ENCODE results near the gene TFG. TPM values are rescaled to one million over a fixed set of nuclear protein-coding genes. Genes with fewer than 3 reads are reported as not detected.

TFG gene
- total and polyA plus RNA-seq, 2 experiments from 2014 or later = 87.6 to 88.5 TPM

DNA sequence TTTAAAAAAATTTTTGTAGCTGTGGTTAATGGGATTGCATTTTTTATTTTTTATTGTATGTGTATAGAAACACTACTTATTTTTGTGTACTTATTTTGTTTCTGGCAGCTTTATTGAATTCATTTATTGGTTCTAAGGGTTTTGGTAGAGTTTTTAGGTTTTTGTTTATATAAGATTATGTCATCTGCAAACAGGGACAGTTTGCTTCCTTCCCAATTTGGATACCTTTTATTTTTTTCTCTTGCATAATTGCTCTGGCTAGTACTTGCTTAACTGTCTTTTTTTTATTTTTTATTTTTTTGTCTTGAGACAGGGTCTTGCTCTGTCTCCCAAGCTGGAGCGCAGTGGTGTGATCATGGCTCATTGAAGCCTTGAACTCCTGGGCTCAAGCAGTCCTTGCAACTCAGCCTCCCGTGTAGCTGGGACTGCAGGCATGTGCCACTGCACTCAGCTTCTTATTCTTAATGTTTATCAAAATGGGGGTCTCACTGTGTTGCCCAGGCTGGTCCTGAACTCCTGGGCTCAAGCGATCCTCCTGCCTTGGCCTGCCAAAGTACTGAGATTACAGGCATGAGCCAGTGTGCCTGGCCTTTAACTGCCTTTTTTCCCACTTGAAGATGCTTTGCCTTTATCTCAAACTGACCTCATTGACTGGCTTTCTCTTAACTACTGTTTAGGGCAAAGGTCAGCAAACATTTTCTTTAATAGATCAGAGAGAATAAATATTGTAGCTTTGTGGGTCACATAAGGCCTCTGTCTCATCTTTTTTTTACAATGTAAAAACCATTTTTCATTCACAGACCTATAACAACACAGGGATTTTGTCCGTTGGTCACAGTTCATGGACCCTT is 8.6 kb downstream of the TFG start:
- H4K20me1 ChIP-seq (replicated peaks; ENCODE audit: insufficient read depth) = peaks cover 19% of the 10 kb centered on the region
- no peak overlapping the region for H3K4me3 Mint-ChIP-seq
- no peaks in the 10 kb centered on the region for H3K9me3 Mint-ChIP-seq
- no peak for ATAC-seq
- no peaks in the 10 kb centered on the region for H3K27me3 ChIP-seq (ENCODE audit: insufficient read depth)
- no peaks in the 10 kb centered on the region for H3K9me2 ChIP-seq (ENCODE audit: insufficient read depth)
- peaks cover 88% of the 10 kb centered on the region for H3K79me2 ChIP-seq (replicated peaks; ENCODE audit: insufficient read depth)
- no peaks in the 10 kb centered on the region for H3K4me1 ChIP-seq (ENCODE audit: insufficient read depth)
- no peak for TF ChIP-seq POLR2AphosphoS5 (IDR thresholded peaks at IDR 0.05; ENCODE audit: low read depth)
- TF ChIP-seq, protein P1, sequence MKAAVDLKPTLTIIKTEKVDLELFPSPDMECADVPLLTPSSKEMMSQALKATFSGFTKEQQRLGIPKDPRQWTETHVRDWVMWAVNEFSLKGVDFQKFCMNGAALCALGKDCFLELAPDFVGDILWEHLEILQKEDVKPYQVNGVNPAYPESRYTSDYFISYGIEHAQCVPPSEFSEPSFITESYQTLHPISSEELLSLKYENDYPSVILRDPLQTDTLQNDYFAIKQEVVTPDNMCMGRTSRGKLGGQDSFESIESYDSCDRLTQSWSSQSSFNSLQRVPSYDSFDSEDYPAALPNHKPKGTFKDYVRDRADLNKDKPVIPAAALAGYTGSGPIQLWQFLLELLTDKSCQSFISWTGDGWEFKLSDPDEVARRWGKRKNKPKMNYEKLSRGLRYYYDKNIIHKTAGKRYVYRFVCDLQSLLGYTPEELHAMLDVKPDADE (IDR thresholded peaks at IDR 0.05) = no peak
- TF ChIP-seq, protein P2, sequence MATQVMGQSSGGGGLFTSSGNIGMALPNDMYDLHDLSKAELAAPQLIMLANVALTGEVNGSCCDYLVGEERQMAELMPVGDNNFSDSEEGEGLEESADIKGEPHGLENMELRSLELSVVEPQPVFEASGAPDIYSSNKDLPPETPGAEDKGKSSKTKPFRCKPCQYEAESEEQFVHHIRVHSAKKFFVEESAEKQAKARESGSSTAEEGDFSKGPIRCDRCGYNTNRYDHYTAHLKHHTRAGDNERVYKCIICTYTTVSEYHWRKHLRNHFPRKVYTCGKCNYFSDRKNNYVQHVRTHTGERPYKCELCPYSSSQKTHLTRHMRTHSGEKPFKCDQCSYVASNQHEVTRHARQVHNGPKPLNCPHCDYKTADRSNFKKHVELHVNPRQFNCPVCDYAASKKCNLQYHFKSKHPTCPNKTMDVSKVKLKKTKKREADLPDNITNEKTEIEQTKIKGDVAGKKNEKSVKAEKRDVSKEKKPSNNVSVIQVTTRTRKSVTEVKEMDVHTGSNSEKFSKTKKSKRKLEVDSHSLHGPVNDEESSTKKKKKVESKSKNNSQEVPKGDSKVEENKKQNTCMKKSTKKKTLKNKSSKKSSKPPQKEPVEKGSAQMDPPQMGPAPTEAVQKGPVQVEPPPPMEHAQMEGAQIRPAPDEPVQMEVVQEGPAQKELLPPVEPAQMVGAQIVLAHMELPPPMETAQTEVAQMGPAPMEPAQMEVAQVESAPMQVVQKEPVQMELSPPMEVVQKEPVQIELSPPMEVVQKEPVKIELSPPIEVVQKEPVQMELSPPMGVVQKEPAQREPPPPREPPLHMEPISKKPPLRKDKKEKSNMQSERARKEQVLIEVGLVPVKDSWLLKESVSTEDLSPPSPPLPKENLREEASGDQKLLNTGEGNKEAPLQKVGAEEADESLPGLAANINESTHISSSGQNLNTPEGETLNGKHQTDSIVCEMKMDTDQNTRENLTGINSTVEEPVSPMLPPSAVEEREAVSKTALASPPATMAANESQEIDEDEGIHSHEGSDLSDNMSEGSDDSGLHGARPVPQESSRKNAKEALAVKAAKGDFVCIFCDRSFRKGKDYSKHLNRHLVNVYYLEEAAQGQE (IDR thresholded peaks at IDR 0.05; ENCODE audit: unreplicated experiment) = no peak
- H3K4me2 ChIP-seq = no peak overlapping the region
- no peak overlapping the region for H3K27ac Mint-ChIP-seq
- H3K4me3 ChIP-seq = no peak overlapping the region
- no peaks in the 10 kb centered on the region for H3F3A ChIP-seq (replicated peaks; ENCODE audit: low read depth)
- no peaks in the 10 kb centered on the region for H3K27me3 Mint-ChIP-seq (ENCODE audit: insufficient read depth, low read depth, poor library complexity)
- H2AFZ ChIP-seq = no peak overlapping the region
- no peak overlapping the region for H3K27ac ChIP-seq (ENCODE audit: low read depth)
- H3K36me3 ChIP-seq (ENCODE audit: insufficient read depth) = peaks cover 19% of the 10 kb centered on the region; the same call in 1 of the 2 replicates
- peaks cover 14% of the 10 kb centered on the region; the same call in 2 of the 3 replicates for H3K4me1 Mint-ChIP-seq
- DNase-seq (ENCODE audit: low spot score) = no peak
- peaks cover 79% of the 10 kb centered on the region for H3K36me3 Mint-ChIP-seq (ENCODE audit: low read depth)

DNA sequence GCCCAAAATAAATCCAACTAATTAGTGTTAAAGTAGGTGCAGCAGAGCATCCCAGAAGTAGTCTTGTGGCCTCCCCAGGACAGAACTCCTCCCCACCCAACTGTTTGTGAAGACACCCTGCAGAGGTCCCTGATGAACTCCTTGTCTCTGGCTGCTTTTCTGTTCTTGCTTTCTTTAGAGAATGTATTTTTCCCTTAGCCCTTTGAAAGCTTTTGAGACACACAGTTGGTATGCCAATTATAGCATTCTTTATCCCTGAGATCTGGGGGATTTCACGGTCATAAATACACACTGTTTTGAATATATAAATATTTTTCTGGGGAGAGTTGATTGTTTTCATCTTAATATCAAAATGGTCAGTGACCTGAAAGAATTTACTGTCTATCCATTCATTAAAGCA is 9.8 kb downstream of the TFG start:
- Mint-ChIP-seq H3K4me1 (peaks cover 11% of the 10 kb centered on the region; the same call in 2 of the 3 replicates), H3K9me3 (no peaks in the 10 kb centered on the region), H3K36me3 (ENCODE audit: low read depth) (peaks cover 73% of the 10 kb centered on the region), H3K4me3 (no peak overlapping the region), H3K27ac (no peak overlapping the region), H3K27me3 (ENCODE audit: insufficient read depth, low read depth, poor library complexity) (no peaks in the 10 kb centered on the region)
- no peak overlapping the region for H3K4me2 ChIP-seq
- no peak for DNase-seq (ENCODE audit: low spot score)
- peaks cover 13% of the 10 kb centered on the region; the same call in 1 of the 2 replicates for H3K36me3 ChIP-seq (ENCODE audit: insufficient read depth)
- H4K20me1 ChIP-seq (replicated peaks; ENCODE audit: insufficient read depth) = peaks cover 19% of the 10 kb centered on the region
- no peak for ATAC-seq
- no peaks in the 10 kb centered on the region for H3K4me1 ChIP-seq (ENCODE audit: insufficient read depth)
- peaks cover 84% of the 10 kb centered on the region for H3K79me2 ChIP-seq (replicated peaks; ENCODE audit: insufficient read depth)
- no peak overlapping the region for H2AFZ ChIP-seq
- no peak overlapping the region for H3K27ac ChIP-seq (ENCODE audit: low read depth)
- H3K9me2 ChIP-seq (ENCODE audit: insufficient read depth) = no peaks in the 10 kb centered on the region
- no peaks in the 10 kb centered on the region for H3F3A ChIP-seq (replicated peaks; ENCODE audit: low read depth)
- no peaks in the 10 kb centered on the region for H3K27me3 ChIP-seq (ENCODE audit: insufficient read depth)
- no peak for TF ChIP-seq EZH2phosphoT487 (IDR thresholded peaks at IDR 0.05; ENCODE audit: unreplicated experiment)
- TF ChIP-seq POLR2AphosphoS5 (IDR thresholded peaks at IDR 0.05; ENCODE audit: low read depth) = no peak
- no peak for TF ChIP-seq EZH2 (IDR thresholded peaks at IDR 0.05; ENCODE audit: low read depth, unreplicated experiment)
- TF ChIP-seq STAT1 (IDR thresholded peaks at IDR 0.05; ENCODE audit: unreplicated experiment) = no peak
- TF ChIP-seq, protein P2 (IDR thresholded peaks at IDR 0.05; ENCODE audit: unreplicated experiment) = no peak
- no peak for TF ChIP-seq NANOG (IDR thresholded peaks at IDR 0.05; ENCODE audit: borderline replicate concordance)
- TF ChIP-seq ZNF331 (CRISPR knock-in tag; IDR thresholded peaks at IDR 0.05; ENCODE audit: low read depth) = no peak
- H3K4me3 ChIP-seq = no peak overlapping the region
